Progenitor cell of endocrine pancreas (in vitro differentiated cells): ENCODE results near the gene FOXD1. TPM values are rescaled to one million over a fixed set of nuclear protein-coding genes. Genes with fewer than 3 reads are reported as not detected.

Source experiments
- DNase-seq: peaks from one replicate; pipeline ENCODE4 v3.0.0; 2021; ENCODE audit warnings: low spot score; ENCODE audit not compliant: unreplicated experiment
- H3K27ac Mint-ChIP-seq: 2 replicates; pipeline ENCODE4 v1.8.0; 2021; ENCODE audit warnings: mild to moderate bottlenecking, moderate library complexity, mixed read lengths
- H3K27me3 Mint-ChIP-seq: 2 replicates; pipeline ENCODE4 v1.8.0; 2021; ENCODE audit warnings: mixed read lengths
- H3K36me3 Mint-ChIP-seq: 2 replicates; pipeline ENCODE4 v1.8.0; 2022; ENCODE audit warnings: mixed read lengths; ENCODE audit not compliant: insufficient read depth
- H3K4me1 Mint-ChIP-seq: 2 replicates; pipeline ENCODE4 v1.8.0; 2021; ENCODE audit warnings: low read depth, mixed read lengths
- H3K4me3 Mint-ChIP-seq: 2 replicates; pipeline ENCODE4 v1.8.0; 2021; ENCODE audit warnings: low read depth, mild to moderate bottlenecking, moderate library complexity, mixed read lengths
- H3K9me3 Mint-ChIP-seq: 2 replicates; pipeline ENCODE4 v1.8.0; 2021; ENCODE audit warnings: low read depth, mixed read lengths
- CTCF ChIP-seq: fragments of 200-600 bp; sonication (generic); IDR thresholded peaks from one replicate; pipeline ENCODE4 v1.5.0; 2021; ENCODE audit warnings: antibody characterized with exemption, mild to moderate bottlenecking; ENCODE audit not compliant: unreplicated experiment
- total RNA-seq: library from RNA; stranded (reverse); gene quantifications from 2 replicates; pipeline ENCODE4 v1.2.1, GENCODE V29; 2021

The FOXD1 gene
- total RNA-seq, 1 donor from 2014 or later, result 0.19 TPM

DNA sequence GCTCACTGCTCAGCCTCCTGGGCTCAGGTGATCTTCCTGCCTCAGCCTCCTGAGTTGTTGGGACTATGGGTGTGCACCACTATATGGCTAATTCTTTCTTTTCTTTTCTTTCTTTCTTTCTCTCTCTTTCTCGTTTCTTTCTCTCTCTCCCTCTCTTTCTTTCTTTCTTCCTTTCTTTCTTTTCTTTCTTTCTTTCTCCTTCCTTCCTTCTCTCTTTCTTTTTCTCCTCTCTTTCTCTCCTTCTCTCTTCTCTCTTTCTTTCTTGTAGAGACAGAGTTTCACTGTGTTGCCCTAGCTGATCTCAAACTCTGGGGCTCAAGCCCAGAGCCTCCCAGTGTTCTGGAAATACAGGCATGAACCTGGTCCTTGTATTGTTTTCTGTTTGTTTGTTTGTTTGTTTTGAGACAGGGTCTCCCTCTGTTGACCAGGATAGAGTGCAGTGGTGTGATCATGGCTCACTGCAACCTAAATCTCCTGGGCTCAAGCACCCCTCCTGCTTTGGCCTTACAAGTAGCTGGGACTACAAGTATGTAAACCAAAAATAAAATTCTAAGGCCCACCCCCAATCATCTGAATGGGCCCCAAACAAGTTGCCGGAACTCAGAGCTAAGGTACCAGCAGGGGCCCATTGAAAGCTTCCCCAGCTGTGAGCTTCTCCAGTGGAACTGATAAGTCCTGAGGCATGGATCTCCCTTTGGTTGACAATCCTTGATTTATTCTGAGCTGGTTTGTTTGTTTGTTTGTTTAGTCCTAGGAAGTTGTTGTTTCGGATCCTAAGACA, 37.7 kb upstream of the FOXD1 start:
- TF ChIP-seq CTCF, result no peak
- Mint-ChIP-seq H3K9me3 (no peaks in the 10 kb centered on the region), H3K36me3 (no peaks in the 10 kb centered on the region), H3K4me3 (no peak overlapping the region), H3K27me3 (no peaks in the 10 kb centered on the region), H3K27ac (no peak overlapping the region), H3K4me1 (no peaks in the 10 kb centered on the region)
- DNase-seq, result no peak

- DNase-seq, result no peak
- TF ChIP-seq CTCF, result no peak
- Mint-ChIP-seq H3K27me3 (no peaks in the 10 kb centered on the region), H3K4me3 (no peak overlapping the region), H3K36me3 (no peaks in the 10 kb centered on the region), H3K27ac (no peak overlapping the region), H3K4me1 (no peaks in the 10 kb centered on the region), H3K9me3 (no peaks in the 10 kb centered on the region)
Observed at GRCh38 chr5:73485715-73486114, 37.1 kb upstream of the FOXD1 start.

- Mint-ChIP-seq H3K36me3 (no peaks in the 10 kb centered on the region), H3K27ac (no peak overlapping the region), H3K4me3 (no peak overlapping the region), H3K4me1 (no peaks in the 10 kb centered on the region), H3K9me3 (no peaks in the 10 kb centered on the region), H3K27me3 (peaks cover 2% of the 10 kb centered on the region)
- DNase-seq, result no peak
- no peak for TF ChIP-seq CTCF
Observed at GRCh38 chr5:73484511-73484910, 35.9 kb upstream of the FOXD1 start.

DNA sequence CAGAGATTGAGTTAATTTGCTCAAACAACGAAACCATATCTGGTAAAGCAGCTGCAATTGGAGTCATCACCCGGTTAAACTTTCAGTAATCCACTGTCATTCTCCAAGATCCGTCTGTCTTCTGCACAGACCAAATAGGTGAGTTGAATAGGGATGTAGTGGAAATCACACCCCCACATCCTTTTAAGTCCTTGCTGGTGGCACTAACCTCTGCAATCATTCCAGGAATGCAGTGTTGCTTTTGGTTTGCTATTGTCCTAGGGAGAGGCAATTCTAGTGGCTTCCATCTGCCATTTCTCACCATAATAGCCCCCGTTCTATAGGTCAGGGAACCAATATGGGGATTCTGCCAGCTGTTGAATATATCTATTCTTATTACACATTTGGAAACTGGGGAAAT, 35.1 kb upstream of the FOXD1 start:
- H3K4me1 Mint-ChIP-seq, result no peaks in the 10 kb centered on the region
- TF ChIP-seq CTCF, result no peak
- no peaks in the 10 kb centered on the region for H3K9me3 Mint-ChIP-seq
- peaks cover 2% of the 10 kb centered on the region for H3K27me3 Mint-ChIP-seq
- no peaks in the 10 kb centered on the region for H3K36me3 Mint-ChIP-seq
- H3K4me3 Mint-ChIP-seq, result no peak overlapping the region
- H3K27ac Mint-ChIP-seq, result no peak overlapping the region
- DNase-seq, result no peak

DNA sequence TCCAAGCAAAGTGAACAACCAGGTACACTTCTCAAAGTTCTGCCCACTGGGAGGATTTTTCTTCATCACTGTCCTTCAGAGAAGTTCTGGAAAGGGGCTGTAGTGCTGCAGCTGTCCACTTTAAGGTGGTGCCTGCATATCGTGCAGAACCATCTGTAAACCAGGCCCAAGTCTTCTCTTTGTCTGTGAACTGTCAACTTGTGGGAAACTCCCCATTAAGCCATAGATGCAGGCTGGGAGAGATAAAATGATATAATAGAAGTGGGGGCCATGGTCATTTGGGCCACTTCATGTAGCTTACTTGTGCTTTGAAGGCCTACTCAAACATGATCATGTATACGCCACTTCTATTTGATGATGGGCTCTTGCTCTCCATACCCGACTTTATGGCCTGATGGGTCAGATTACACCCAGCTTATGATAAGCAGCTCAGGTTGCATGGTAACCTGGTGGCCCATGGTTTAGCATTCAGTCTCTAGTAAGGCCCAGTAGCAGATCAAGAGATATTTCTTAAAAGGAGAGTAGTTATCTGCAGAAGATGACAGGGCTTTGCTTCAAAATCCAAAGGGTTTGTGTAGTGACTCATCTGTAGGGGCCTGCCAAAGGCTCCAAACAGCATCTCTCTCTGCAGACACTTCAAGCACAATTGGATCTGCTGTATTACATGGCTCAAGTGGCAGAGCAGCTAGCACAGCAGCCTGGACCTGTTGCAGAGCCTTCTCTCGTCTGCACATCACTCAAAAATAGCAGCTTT, 34.0 kb upstream of the FOXD1 start:
- no peaks in the 10 kb centered on the region for H3K9me3 Mint-ChIP-seq
- peaks cover 2% of the 10 kb centered on the region for H3K27me3 Mint-ChIP-seq
- TF ChIP-seq CTCF, result no peak
- no peak overlapping the region for H3K4me3 Mint-ChIP-seq
- H3K27ac Mint-ChIP-seq, result no peak overlapping the region
- no peak for DNase-seq
- no peaks in the 10 kb centered on the region for H3K4me1 Mint-ChIP-seq
- no peaks in the 10 kb centered on the region for H3K36me3 Mint-ChIP-seq
